Aorta (tissue), 5 donors: ENCODE measurements around the gene NPPC. TPM values are rescaled to one million over a fixed set of nuclear protein-coding genes. Genes with fewer than 3 reads are reported as not detected.

Source experiments
- ATAC-seq: fragments of 200-7000 bp; cut with Tn5 transposase; one replicate; pipeline ENCODE4 v1.9.1; 2022; ENCODE audit warnings: moderate library complexity; ENCODE audit not compliant: low FRiP score
- DNase-seq, 2 donors: peaks; one replicate each; pipeline ENCODE4 v3.0.0-alpha.2; 2020
- H3K27ac ChIP-seq, 2 donors: one replicate each; pipeline ENCODE4 v1.5.1; 2013; ENCODE audit warnings: low read length in 2 of 2, mild to moderate bottlenecking in 2 of 2, moderate library complexity in 2 of 2, control low read depth in 1 of 2, inconsistent platforms in 1 of 2, low read depth in 1 of 2
- H3K27me3 ChIP-seq, 2 donors: one replicate each; pipeline ENCODE4 v1.6.1; 2013; ENCODE audit warnings: control low read depth in 1 of 2, low read length in 1 of 2, mild to moderate bottlenecking in 1 of 2, moderate library complexity in 1 of 2; ENCODE audit not compliant: insufficient read depth in 2 of 2, control insufficient read depth in 1 of 2
- H3K36me3 ChIP-seq, 2 donors: one replicate each; pipeline ENCODE4 v1.6.1; 2013; ENCODE audit warnings: control low read depth in 1 of 2, low read length in 1 of 2, mild to moderate bottlenecking in 1 of 2; ENCODE audit not compliant: insufficient read depth in 2 of 2, control insufficient read depth in 1 of 2
- H3K4me1 ChIP-seq, 2 donors: one replicate each; pipeline ENCODE4 v1.6.1; 2013; ENCODE audit warnings: low read length in 2 of 2, control low read depth in 1 of 2, mild to moderate bottlenecking in 1 of 2, moderate library complexity in 1 of 2; ENCODE audit not compliant: insufficient read depth in 2 of 2, control insufficient read depth in 1 of 2
- H3K4me3 ChIP-seq, 2 donors: one replicate each; pipeline ENCODE4 v1.5.1; 2013; ENCODE audit warnings: low read length in 2 of 2, control low read depth in 1 of 2, mild to moderate bottlenecking in 1 of 2
- H3K9me3 ChIP-seq: one replicate; pipeline ENCODE4 v1.6.1; 2013; ENCODE audit warnings: mild to moderate bottlenecking, low read length; ENCODE audit not compliant: control insufficient read depth
- WGBS, 2 donors: extraction: QIAGEN DNeasy Blood & Tissue Kit; methylation state at CpG; one replicate each; pipeline ENCODE4 v1.1.7; 2013; 5-methylcytosine and 5-hydroxymethylcytosine counted together
- intact Hi-C, 2 donors: fragments of 100-400 bp; cut with DNase I; formaldehyde crosslinking; loops; one replicate each; pipeline versions ENCODE4 v1.14.2 to v1.15.0; 2022
- polyA plus RNA-seq, 2 donors: library from polyadenylated mRNA; stranded (reverse); fragments of 200-250 nt; gene quantifications; one replicate each; pipeline ENCODE4 v1.2.3, GENCODE V29; 2013
- total RNA-seq, 2 donors: library from RNA; stranded (reverse); fragmentation: NEBNext Ultra II Directional; extraction: Animal tissue kit (Norgen Biotek cat#: 25700); gene quantifications; one replicate each; pipeline ENCODE4 v1.2.1, GENCODE V29; 2021
- donor health status: healthy with polysubstance abuse.
- donor health status: Bipolar disorder and iron deficiency.
- donor health status: DM: no; HTN: no; CAD: no.
- donor health status: DM: no; HTN: no; CAD: no.
- donor health status: DM: yes; HTN: yes; CAD: no.

NPPC gene
- total and polyA plus RNA-seq, 4 donors = 0.36 to 0.88 (median 0.49) TPM; not detected in 1

- Histone ChIP-seq H3K27ac (no peak overlapping the region), H3K4me3 (no peak overlapping the region), H3K36me3 (no peaks in the 10 kb centered on the region), H3K9me3 (no peaks in the 10 kb centered on the region), H3K4me1 (no peaks in the 10 kb centered on the region), H3K27me3 (peaks cover 0 to 2% of the 10 kb centered on the region in 2 donors)
- ATAC-seq = no peak
- peak; percentile 29 to 74 for DNase-seq
- 8 to 9% methylated on average over 51 of the region's 51 CpGs for WGBS, 2 donors
- intact Hi-C loops = loop anchor here (5.0 to 10.0 kb wide), 3 partner anchors 215 to 400 kb away; no protein-coding TSS in a partner anchor
Measured at GRCh38 chr2:231926761-231927565, 767 bp upstream of the NPPC start.

- DNase-seq (peak; percentile 86 to 95), ATAC-seq (peak; percentile 93)
- Histone ChIP-seq H3K27me3 (peaks cover 0 to 2% of the 10 kb centered on the region in 2 donors), H3K9me3 (no peaks in the 10 kb centered on the region), H3K27ac (no peak overlapping the region), H3K4me3 (peak overlapping the region in 1 of 2 donors; percentile 10), H3K4me1 (no peaks in the 10 kb centered on the region), H3K36me3 (no peaks in the 10 kb centered on the region)
- WGBS, 2 donors = 1% methylated on average over 82 to 96 of the region's 96 CpGs
- intact Hi-C loops = loop anchor here (1.0 to 10.0 kb wide), 4 partner anchors 217 to 402 kb away; no protein-coding TSS in a partner anchor
Measured at GRCh38 chr2:231925303-231926179, 655 bp downstream of the NPPC start.

GRCh38 chr2:231924889-231925275 is 1.3 kb downstream of the NPPC start:
- intact Hi-C loops = loop anchor here (1.0 to 10.0 kb wide), 5 partner anchors 217 to 517 kb away; no protein-coding TSS in a partner anchor
- Histone ChIP-seq H3K27me3 (peaks cover 0 to 2% of the 10 kb centered on the region in 2 donors), H3K4me3 (no peak overlapping the region), H3K36me3 (no peaks in the 10 kb centered on the region), H3K27ac (no peak overlapping the region), H3K4me1 (no peaks in the 10 kb centered on the region), H3K9me3 (no peaks in the 10 kb centered on the region)
- ATAC-seq (no peak), DNase-seq (peak; percentile 28 to 53)
- WGBS, 2 donors = 30 to 33% methylated on average over 8 of the region's 8 CpGs

- ATAC-seq (no peak), DNase-seq (peak; percentile 36 to 55)
- Histone ChIP-seq H3K36me3 (no peaks in the 10 kb centered on the region), H3K4me3 (no peak overlapping the region), H3K4me1 (no peaks in the 10 kb centered on the region), H3K9me3 (no peaks in the 10 kb centered on the region), H3K27me3 (peaks cover 0 to 2% of the 10 kb centered on the region in 2 donors), H3K27ac (no peak overlapping the region)
- WGBS, 2 donors = 65 to 72% methylated on average over 24 of the region's 24 CpGs
- intact Hi-C loops = loop anchor here in 1 of 2 donors (5.0 to 10.0 kb wide), 2 partner anchors 401 to 518 kb away; no protein-coding TSS in a partner anchor
Measured at GRCh38 chr2:231923951-231924888, 2.0 kb downstream of the NPPC start.

GRCh38 chr2:231923010-231923344 is 3.2 kb downstream of the NPPC start:
- intact Hi-C loops = loop anchor here in 1 of 2 donors (5.0 to 10.0 kb wide), 2 partner anchors 402 to 519 kb away; no protein-coding TSS in a partner anchor
- WGBS, 2 donors = 73 to 79% methylated on average over 3 of the region's 3 CpGs

GRCh38 chr2:231922311-231923009 is 3.7 kb downstream of the NPPC start:
- intact Hi-C loops = loop anchor here in 1 of 2 donors (5.0 to 10.0 kb wide), 2 partner anchors 402 to 520 kb away; no protein-coding TSS in a partner anchor
- H3K27me3 ChIP-seq = peaks cover 0 to 2% of the 10 kb centered on the region in 2 donors
- no peak overlapping the region for H3K27ac ChIP-seq
- H3K4me1 ChIP-seq = no peaks in the 10 kb centered on the region
- no peaks in the 10 kb centered on the region for H3K36me3 ChIP-seq
- no peak overlapping the region for H3K4me3 ChIP-seq
- ATAC-seq (no peak), DNase-seq (peak; percentile 16 to 44)
- no peaks in the 10 kb centered on the region for H3K9me3 ChIP-seq
- WGBS, 2 donors = 83% methylated on average over 15 of the region's 15 CpGs

More at GRCh38 chr2:231923010-231923344, 3.2 kb downstream of the NPPC start:
- peak in 1 of 2 donors; percentile 21 for DNase-seq
- H3K4me1 ChIP-seq = no peaks in the 10 kb centered on the region
- H3K4me3 ChIP-seq = no peak overlapping the region
- H3K27me3 ChIP-seq = peaks cover 0 to 2% of the 10 kb centered on the region in 2 donors
- no peak overlapping the region for H3K27ac ChIP-seq
- ATAC-seq = no peak
- H3K9me3 ChIP-seq = no peaks in the 10 kb centered on the region
- no peaks in the 10 kb centered on the region for H3K36me3 ChIP-seq

GRCh38 chr2:231920795-231921194 is 5.4 kb downstream of the NPPC start:
- intact Hi-C loops = loop anchor here in 1 of 2 donors (5.0 to 10.0 kb wide), 2 partner anchors 404 to 522 kb away; no protein-coding TSS in a partner anchor
- Histone ChIP-seq H3K27ac (no peak overlapping the region), H3K4me3 (no peak overlapping the region), H3K4me1 (no peaks in the 10 kb centered on the region), H3K9me3 (no peaks in the 10 kb centered on the region), H3K27me3 (peaks cover 0 to 2% of the 10 kb centered on the region in 2 donors), H3K36me3 (no peaks in the 10 kb centered on the region)
- ATAC-seq (no peak), DNase-seq (no peak)
- 72% methylated on average over 5 of the region's 5 CpGs for WGBS, 2 donors
